Measurements from ENCODE around the gene ZNF808.
"Not testable (repeated sequence)": the region's sequence is repeated elsewhere in the genome, so short reads cannot be mapped to it uniquely, and the experiment has no call there.

The ZNF808 gene

DNA sequence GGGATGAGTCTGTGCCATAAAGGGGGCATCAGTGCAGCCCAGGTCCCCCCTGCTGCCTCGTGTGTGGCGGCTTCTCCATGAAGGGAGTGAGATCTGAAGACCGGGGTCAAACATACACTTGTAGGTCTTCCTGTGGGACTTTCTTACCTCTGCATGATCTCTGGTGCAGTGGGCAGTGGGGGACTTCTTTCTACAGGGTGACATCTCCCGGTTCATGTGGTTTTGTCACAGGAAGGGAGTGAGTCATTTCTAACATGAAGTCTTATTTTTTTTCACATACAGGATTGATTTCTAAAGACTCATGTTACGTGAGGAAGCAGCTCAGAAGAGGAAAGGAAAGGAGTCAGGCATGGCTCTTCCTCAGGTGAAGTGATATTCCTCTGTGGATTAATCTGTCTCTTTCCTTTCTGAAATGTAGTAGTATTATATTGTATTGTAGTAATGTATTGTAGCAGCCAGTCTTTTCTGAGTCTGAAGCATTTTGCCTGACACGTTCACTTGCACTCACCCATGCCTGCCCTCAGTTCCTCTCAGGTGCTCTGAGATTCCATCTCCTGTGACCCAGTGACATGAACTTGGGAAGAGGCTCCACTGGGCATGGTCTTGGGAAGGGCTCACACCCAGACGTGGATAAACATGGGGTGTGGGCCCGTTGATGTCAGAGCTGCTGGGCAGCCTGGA, 15.7 kb downstream of the ZNF808 start:
- no peak for DNase-seq (ENCODE audit: low read depth)
- H3K4me3 ChIP-seq (ENCODE audit: low read length): no peak overlapping the region

DNA sequence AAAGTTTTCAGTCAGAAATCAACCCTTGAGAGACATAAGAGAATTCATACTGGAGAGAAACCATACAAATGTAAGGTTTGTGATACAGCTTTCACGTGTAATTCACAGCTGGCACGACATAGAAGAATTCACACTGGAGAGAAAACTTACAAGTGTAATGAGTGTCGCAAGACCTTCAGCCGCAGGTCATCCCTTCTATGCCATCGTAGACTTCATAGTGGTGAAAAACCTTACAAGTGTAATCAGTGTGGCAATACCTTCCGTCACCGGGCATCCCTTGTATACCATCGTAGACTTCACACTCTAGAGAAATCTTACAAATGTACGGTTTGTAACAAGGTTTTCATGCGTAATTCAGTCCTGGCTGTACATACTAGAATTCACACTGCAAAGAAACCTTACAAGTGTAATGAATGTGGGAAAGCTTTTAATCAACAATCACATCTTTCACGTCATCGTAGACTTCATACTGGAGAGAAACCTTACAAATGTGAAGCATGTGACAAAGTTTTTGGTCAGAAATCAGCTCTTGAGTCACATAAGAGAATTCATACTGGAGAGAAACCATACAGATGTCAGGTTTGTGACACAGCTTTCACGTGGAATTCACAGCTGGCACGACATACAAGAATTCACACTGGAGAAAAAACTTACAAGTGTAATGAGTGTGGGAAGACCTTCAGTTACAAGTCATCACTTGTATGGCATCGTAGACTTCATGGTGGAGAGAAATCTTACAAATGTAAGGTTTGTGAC, 26.9 kb downstream of the ZNF808 start:
- H3K4me3 ChIP-seq (ENCODE audit: low read length): no peak overlapping the region
- DNase-seq (ENCODE audit: low read depth): no peak
- TF ChIP-seq, protein P1, sequence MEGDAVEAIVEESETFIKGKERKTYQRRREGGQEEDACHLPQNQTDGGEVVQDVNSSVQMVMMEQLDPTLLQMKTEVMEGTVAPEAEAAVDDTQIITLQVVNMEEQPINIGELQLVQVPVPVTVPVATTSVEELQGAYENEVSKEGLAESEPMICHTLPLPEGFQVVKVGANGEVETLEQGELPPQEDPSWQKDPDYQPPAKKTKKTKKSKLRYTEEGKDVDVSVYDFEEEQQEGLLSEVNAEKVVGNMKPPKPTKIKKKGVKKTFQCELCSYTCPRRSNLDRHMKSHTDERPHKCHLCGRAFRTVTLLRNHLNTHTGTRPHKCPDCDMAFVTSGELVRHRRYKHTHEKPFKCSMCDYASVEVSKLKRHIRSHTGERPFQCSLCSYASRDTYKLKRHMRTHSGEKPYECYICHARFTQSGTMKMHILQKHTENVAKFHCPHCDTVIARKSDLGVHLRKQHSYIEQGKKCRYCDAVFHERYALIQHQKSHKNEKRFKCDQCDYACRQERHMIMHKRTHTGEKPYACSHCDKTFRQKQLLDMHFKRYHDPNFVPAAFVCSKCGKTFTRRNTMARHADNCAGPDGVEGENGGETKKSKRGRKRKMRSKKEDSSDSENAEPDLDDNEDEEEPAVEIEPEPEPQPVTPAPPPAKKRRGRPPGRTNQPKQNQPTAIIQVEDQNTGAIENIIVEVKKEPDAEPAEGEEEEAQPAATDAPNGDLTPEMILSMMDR (IDR thresholded peaks at IDR 0.05; ENCODE audit: insufficient read depth, low read depth, low read length, missing control alignments): no peak

More for the DNA sequence above, 15.7 kb downstream of the ZNF808 start:
- TF ChIP-seq, protein P1 (IDR thresholded peaks at IDR 0.05; ENCODE audit: insufficient read depth, low read depth, low read length, missing control alignments): no peak

GRCh38 chr19:52557231-52557995, 29.9 kb downstream of the ZNF808 start:
- no peak overlapping the region for H3K4me3 ChIP-seq (ENCODE audit: low read length)
- TF ChIP-seq, protein P1 (IDR thresholded peaks at IDR 0.05; ENCODE audit: insufficient read depth, low read depth, low read length, missing control alignments): no peak
- no peak for DNase-seq (ENCODE audit: low read depth)

DNA sequence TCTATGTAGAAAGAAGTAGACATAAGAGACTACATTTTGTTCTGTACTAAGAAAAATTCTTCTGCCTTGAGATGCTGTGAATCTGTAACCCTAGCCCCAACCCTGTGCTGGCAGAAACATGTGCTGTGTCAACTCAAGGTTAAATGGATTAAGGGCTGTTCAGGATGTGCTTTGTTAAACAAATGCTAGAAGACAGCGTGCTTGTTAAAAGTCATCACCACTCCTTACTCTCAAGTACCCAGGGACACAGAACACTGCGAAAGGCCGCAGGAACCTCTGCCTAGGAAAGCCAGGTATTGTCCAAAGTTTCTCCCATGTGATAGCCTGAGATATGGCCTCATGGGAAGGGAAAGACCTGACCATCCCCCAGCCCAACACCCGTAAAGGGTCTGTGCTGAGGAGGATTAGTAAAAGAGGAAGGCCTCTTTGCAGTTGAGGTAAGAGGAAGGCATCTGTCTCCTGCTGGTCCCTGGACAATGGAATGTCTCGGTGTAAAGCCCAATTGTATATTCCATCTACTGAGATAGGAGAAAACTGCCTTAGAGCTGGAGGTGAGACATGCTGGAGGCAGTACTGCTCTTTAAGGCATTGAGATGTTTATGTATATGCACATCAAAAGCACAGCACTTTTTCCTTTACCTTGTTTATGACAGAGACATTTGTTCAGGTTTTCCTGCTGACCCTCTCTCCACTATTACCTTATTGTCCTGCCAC, 31.4 kb downstream of the ZNF808 start:
- not testable (repeated sequence) for DNase-seq (ENCODE audit: low read depth); H3K4me3 ChIP-seq (ENCODE audit: low read length)

DNA sequence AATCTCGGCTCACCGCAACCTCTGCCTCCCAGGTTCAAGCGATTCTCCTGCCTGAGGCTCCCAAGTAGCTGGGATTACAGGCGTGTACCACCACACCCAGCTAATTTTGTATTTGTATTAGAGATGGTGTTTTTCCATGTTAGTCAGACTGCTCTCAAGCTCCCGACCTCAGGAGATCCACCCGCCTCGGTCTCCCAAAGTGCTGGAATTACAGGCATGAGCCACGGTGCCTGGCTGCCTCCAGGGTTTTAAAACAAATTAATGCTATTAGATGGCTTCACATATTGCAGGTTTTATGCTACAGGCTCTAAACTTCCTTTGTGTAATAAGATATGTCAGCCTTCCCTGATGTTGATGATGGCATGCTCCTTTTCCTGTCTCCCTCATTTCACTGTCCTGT, 34.1 kb downstream of the ZNF808 start:
- H3K4me3 ChIP-seq (ENCODE audit: low read length); DNase-seq (ENCODE audit: low read depth): not testable (repeated sequence)

GRCh38 chr19:52566121-52566520, 38.7 kb downstream of the ZNF808 start:
- TF ChIP-seq, protein P1 (IDR thresholded peaks at IDR 0.05; ENCODE audit: insufficient read depth, low read depth, low read length, missing control alignments): no peak
- H3K4me3 ChIP-seq (ENCODE audit: low read length): no peak overlapping the region
- peak; percentile 49 for DNase-seq (ENCODE audit: low read depth)

- peak; percentile 90 for DNase-seq (ENCODE audit: low read depth)
Observed at GRCh38 chr19:52566588-52566987, 39.1 kb downstream of the ZNF808 start.

More at GRCh38 chr19:52566588-52566987, 39.1 kb downstream of the ZNF808 start:
- H3K4me3 ChIP-seq (ENCODE audit: low read length): no peak overlapping the region
- TF ChIP-seq, protein P1 (IDR thresholded peaks at IDR 0.05; ENCODE audit: insufficient read depth, low read depth, low read length, missing control alignments): no peak
